GM18873 (cell line): ENCODE measurements around the gene DNAH17.

Experiments
- ATAC-seq: cut with Tn5 transposase; IDR thresholded peaks from one replicate; pipeline ENCODE4 v1.9.1; 2021; ENCODE audit warnings: mild to moderate bottlenecking, moderate library complexity, moderate number of reproducible peaks; ENCODE audit not compliant: unreplicated experiment, low FRiP score

The DNAH17 gene

DNA sequence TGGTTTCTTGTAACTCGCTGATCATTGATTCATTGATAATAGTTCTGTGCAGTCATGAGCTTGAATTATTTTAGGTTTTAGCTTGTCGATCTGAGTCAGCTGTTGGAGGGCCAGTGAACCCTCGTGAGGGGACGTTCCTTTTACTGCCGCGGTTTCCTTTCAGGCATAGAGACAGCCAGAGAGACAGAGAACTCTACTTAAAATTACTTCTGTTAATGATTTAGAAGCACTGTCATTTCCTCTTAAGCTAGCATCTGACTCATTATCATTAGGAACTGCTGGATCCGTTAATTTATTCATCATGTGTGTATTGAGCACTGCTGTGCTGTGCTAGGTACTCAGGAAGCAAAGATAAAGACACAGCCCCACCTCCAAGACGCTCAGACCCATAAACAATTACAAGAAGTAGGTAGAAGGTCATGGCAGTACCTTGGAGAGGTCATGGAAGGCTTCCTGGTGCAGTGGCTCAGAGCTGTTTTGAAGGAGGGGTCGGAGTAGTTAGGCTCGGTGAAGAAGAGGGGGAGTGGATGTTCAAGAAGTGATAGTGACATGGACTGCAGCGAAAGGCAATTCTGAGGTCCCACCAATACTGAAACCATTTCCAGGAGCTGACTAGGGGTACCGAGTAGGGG, 195.5 kb downstream of the DNAH17 start:
- ATAC-seq: no peak

DNA sequence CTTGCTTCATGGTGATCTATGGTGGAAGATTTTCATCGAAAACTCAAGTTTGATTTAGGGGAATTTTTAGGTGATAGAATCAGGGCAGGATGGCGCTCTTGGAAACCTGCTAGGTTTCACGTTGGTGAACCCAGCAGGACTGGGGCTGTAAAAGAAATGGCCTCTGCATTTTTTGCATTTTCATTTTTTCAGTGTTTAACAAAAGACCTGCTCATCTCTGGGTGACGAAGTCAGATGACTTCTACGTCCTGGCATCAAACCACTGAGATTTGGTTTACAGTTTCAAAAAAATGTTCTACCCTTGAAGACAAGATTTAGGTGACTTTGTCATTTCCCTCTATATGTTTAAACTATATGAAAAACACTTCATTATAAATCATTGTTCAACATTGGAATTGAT, 196.8 kb downstream of the DNAH17 start:
- ATAC-seq: no peak

DNA sequence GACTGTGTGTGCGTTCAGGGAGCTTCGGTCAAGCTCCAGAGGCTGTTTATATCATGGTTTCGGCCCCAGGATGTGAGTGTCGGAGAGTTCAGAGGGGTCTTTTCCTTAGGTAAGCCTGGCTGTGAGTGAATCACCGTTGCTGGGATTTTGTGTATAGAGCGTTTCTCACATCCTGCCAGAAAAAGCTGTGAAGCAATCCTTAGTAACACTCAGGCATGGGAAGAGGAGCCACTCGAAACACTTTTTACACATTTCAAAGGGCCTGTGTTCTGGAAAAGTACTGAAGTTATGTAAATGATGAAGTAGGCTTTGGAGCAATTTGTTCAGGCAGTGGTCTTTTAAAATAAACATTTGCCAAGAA, 198.1 kb downstream of the DNAH17 start:
- no peak for ATAC-seq

DNA sequence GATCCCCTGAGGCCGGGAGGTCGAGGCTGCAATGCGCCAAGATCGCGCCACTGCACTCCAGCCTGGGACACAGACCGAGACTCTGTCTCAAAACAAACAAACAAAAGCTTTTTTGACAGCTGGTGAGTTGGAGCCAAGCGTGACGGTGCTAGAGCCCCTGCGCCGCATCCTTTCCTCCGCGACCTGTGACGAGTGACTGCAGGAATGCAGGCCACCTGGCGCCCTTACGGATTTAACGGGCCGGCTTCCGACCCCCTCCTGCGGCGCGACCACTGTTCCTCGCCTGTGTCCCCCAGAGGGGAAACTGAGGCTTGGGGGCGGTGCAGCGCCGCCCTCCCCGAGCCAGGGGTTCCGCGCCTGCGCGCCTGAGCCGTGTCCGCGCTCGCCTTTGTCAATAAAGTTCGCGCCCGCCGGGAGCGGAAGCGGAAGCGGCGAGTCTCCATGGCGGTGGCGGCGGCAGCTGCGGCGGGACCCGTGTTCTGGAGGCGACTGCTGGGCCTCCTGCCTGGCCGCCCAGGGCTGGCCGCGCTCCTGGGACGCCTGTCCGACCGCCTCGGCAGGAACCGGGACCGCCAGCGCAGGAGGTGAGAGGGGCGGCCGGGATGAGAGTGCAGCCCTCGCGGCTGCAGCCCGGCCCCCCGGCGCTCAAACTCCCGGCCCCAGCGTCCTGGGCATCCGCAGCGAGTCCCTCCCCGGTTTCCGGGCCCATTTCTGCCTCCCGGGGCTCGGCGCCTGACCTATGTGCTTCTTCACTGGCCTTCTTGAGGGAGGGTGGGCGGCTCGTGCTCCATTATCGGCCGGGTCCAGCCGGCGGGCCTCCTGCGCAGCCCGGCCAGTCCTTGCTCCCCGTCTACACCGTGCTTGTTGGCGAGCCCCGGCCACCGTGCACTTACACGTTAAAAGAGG, 198.7 kb downstream of the DNAH17 start, which contains the start of gene PGS1:
TSS of gene PGS1 (plus strand) at position 425 of the 906 bp plus-strand sequence. CDS start at position 442, 17 bp downstream.
- no peak for ATAC-seq

DNA sequence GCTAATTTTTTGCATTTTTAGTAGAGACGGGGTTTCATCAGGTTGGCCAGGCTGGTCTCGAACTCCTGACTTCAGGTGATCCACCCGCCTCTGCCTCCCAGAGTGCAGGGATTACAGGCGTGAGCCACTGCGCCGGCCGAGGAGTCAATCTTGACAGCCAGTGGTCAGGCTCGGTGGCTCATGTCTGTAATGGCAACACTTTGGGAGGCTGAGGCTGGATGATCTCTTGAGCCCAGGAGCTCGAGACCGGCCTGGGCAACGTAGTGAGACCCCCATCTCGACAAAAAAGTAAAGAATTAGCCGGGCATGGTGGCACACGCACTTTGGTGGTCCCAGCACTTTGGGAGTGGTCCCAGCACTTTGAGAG, 199.4 kb downstream of the DNAH17 start:
- ATAC-seq: no peak

DNA sequence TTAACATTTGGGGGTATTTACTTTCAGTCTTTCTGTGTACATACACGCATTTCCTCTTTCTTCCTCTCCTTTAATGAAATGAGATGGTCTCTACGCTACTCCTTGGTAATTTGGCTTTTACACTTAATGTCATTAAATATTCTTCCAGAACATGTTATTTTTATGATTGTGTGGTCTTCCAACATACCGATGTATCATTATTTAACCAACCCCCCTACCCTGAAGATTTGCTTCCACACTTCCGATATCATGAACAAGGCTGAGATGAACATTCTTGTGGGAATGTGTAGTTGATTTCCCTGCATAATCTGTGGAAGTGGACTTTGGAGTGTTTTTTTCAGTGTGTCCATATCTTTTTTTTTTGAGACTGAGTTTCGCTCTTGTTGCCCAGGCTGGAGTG, 201.0 kb downstream of the DNAH17 start:
- no peak for ATAC-seq

DNA sequence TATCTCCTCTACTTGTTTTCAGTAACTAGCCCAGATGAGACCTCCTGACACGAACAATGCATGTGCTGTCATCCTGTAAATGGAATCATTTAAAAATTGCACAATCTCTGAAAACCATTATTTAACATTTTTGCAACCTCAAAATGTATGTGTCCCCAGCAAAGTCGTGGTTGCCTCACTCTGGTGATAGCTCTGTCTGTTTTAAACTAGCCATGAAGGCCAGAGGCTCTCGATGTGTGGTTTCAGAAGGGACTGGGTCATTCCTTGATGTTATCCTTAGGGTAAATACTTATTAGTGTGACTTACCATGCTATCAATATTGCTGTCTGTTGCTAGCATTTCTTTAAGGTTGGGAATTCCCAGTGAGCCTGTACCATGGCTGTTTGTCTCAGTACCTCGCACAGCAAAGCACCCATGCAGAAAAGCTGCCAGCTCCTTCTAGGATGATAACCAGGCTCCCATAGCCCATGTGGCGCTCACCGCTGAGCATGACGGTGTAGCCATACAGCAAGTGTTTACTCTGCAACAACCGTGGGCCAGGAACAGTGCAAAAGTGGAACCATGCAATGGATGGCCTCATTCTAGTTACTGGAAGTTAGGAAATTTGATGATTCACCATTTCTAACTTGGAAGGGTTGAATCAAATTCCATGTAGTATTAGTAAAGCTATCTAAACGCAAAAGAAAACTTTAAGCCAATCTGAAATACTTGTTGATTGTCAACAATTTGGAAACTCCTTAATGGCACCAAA, 201.6 kb downstream of the DNAH17 start:
- no peak for ATAC-seq

DNA sequence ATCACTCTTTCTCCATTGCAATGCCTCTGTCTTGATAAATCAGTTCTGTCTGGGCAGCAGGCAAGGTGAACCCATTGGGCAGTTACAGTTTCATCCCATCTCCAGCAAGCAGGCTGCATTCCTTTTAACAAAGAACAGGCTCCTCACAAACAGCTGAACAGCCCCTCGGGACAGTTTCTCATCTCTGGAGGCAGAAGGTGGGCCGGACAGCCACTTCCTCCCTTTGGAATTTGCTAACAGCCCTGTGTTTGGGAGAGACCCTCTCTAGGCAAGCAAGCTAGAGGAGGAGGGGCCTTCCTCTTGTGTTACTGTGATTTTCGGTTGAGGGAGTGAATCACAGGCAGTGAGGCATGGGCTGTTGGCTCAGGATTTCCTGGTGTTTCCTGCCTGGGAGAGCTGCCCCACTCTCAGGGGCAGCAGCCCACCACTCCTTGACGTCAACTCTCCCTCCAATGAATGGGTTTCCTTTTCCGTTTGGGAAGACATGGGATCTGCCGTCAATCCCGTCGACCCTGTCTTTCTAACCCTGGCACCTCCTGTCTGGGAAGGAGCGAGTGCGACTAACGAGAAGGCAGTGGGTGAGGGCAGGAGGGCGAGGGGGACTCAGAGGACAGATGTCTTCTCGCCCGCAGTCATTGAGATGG, 202.4 kb downstream of the DNAH17 start:
- no peak for ATAC-seq

DNA sequence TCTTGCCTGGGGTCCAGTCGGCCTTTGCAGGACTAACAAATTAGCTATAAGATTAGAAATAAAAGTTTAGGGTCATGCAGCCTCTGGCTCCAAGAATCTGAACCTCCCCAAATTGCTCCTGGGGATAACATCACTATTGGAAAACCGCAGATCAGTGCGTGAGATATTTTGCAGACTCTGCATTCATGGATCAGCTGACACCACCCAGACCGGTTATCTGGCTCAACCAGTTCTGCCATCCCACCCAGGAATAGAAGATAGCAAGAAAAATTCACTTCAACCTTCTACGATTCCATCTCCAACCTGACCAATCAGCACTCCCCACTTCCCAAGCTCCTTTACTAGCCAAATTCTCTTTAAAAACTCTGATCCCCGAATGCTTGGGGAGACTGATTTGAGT, 203.0 kb downstream of the DNAH17 start:
- no peak for ATAC-seq
